Measurements from ENCODE around the gene TMEM233. TPM values are rescaled to one million over a fixed set of nuclear protein-coding genes. Genes with fewer than 3 reads are reported as not detected.

TMEM233 gene
- 1 to 10 TPM; 2.4 to 5.0 (median 3.6) TPM for polyA plus RNA-seq (ENCODE audit: insufficient read length in 10 of 10)
- long read RNA-seq, donor 1, partial matches to known transcripts, result 0 of 2 reads
- long read RNA-seq, donor 1, other reads (novel, unspliced or antisense), result 0 of 2 reads
- long read RNA-seq, donor 2, partial matches to known transcripts, result 0 of 3 reads
- long read RNA-seq, donor 2, other reads (novel, unspliced or antisense), result 0 of 3 reads
- long read RNA-seq, donor 3, result 0 reads
- long read RNA-seq, donor 4, partial matches to known transcripts, result 0 of 1 reads
- long read RNA-seq, donor 4, other reads (novel, unspliced or antisense), result 0 of 1 reads
- long read RNA-seq, donor 5, partial matches to known transcripts, result 0 of 2 reads
- long read RNA-seq, donor 5, other reads (novel, unspliced or antisense), result 0 of 2 reads
- long read RNA-seq, donor 6, partial matches to known transcripts, result 0 of 2 reads
- long read RNA-seq, donor 6, other reads (novel, unspliced or antisense), result 0 of 2 reads
- long read RNA-seq, donor 7, partial matches to known transcripts, result 0 of 2 reads
- long read RNA-seq, donor 7, other reads (novel, unspliced or antisense), result 0 of 2 reads
- long read RNA-seq, donor 8, partial matches to known transcripts, result 0 of 1 reads
- long read RNA-seq, donor 8, other reads (novel, unspliced or antisense), result 0 of 1 reads
- long read RNA-seq, donor 9, partial matches to known transcripts, result 0 of 1 reads
- long read RNA-seq, donor 9, other reads (novel, unspliced or antisense), result 0 of 1 reads

- DNase-seq, result peak in 2 of 3 donors; percentile 20 to 53
These were observed at the start of gene TMEM233 for GRCh38 chr12:119593578-119594398. Gene TMEM233 (plus strand): TSS chr12:119593774. CDS start chr12:119593849, 75 bp downstream.

GRCh38 chr12:119544765-119545625 lies 48.6 kb upstream of the TMEM233 start:
- DNase-seq, result peak; percentile 49 to 86 (median 77)

GRCh38 chr12:119546340-119546739 lies 47.2 kb upstream of the TMEM233 start:
- DNase-seq, result no peak

- DNase-seq, result no peak
These were observed 46.6 kb upstream of the TMEM233 start for GRCh38 chr12:119547001-119547400.

GRCh38 chr12:119556854-119557253 lies 36.7 kb upstream of the TMEM233 start:
- DNase-seq, result no peak

GRCh38 chr12:119565404-119565803 lies 28.2 kb upstream of the TMEM233 start:
- no peak for DNase-seq

GRCh38 chr12:119570771-119571170 lies 22.8 kb upstream of the TMEM233 start:
- DNase-seq, result no peak

GRCh38 chr12:119573086-119573485 lies 20.5 kb upstream of the TMEM233 start:
- no peak for DNase-seq

- DNase-seq, result no peak
These were observed 19.3 kb upstream of the TMEM233 start for GRCh38 chr12:119574255-119574654.

GRCh38 chr12:119576118-119576810 lies 17.3 kb upstream of the TMEM233 start:
- no peak for DNase-seq

- DNase-seq, result no peak
These were observed 16.7 kb upstream of the TMEM233 start for GRCh38 chr12:119576915-119577314.

GRCh38 chr12:119578112-119578511 lies 15.5 kb upstream of the TMEM233 start:
- no peak for DNase-seq

- no peak for DNase-seq
These were observed 4.5 kb upstream of the TMEM233 start for GRCh38 chr12:119589097-119589496.

- DNase-seq, result no peak
These were observed 3.9 kb upstream of the TMEM233 start for GRCh38 chr12:119589634-119590033.

- peak in 1 of 3 donors; percentile 7 for DNase-seq
These were observed 1.3 kb upstream of the TMEM233 start for GRCh38 chr12:119592232-119592631.

GRCh38 chr12:119594399-119594730 lies 791 bp downstream of the TMEM233 start:
- no peak for DNase-seq

GRCh38 chr12:119594772-119595445 lies 1.3 kb downstream of the TMEM233 start:
- peak; percentile 37 to 67 (median 42) for DNase-seq

- DNase-seq, result no peak
These were observed 4.6 kb downstream of the TMEM233 start for GRCh38 chr12:119598159-119598558.

GRCh38 chr12:119601877-119602733 lies 8.5 kb downstream of the TMEM233 start:
- no peak for DNase-seq
